Neutrophil (primary cell): Measurements from ENCODE around the gene PAX5.

Experiments
- H3K27ac ChIP-seq: fragments of 200-600 bp; sonication (generic); 2 replicates; pipeline ENCODE4 v1.5.1; 2016; ENCODE audit warnings: mild to moderate bottlenecking, moderate library complexity
- H3K27me3 ChIP-seq: fragments of 200-600 bp; sonication (generic); 2 replicates; pipeline ENCODE4 v1.6.0; 2016; ENCODE audit warnings: mild to moderate bottlenecking
- H3K36me3 ChIP-seq: fragments of 200-600 bp; sonication (generic); 2 replicates; pipeline ENCODE4 v1.5.1; 2017
- H3K4me1 ChIP-seq, 2 experiments: fragments of 200-600 bp in 1 of 2; sonication (generic) in 1 of 2; 1 replicate in 1 of 2; 2 replicates in 1 of 2; pipeline versions ENCODE4 v1.5.1 to v1.6.1; 2013 to 2016; ENCODE audit warnings: low read depth in 1 of 2, low read length in 1 of 2, mild to moderate bottlenecking in 1 of 2, moderate library complexity in 1 of 2; ENCODE audit not compliant: control insufficient read depth in 1 of 2, insufficient read depth in 1 of 2
- H3K4me3 ChIP-seq, 2 experiments: fragments of 200-600 bp in 1 of 2; sonication (generic) in 1 of 2; 1 replicate in 1 of 2; 2 replicates in 1 of 2; pipeline ENCODE4 v1.5.1; 2013 to 2016; ENCODE audit warnings: low read depth in 1 of 2, low read length in 1 of 2, mild to moderate bottlenecking in 1 of 2, moderate library complexity in 1 of 2
- H3K9me3 ChIP-seq: fragments of 200-600 bp; sonication (generic); 2 replicates; pipeline ENCODE4 v1.5.1; 2016
- TF ChIP-seq, protein P1 (sequence below): fragments of 200-600 bp; sonication (generic); IDR thresholded peaks from 2 replicates; pipeline ENCODE4 v1.5.1; 2016; ENCODE audit warnings: antibody characterized with exemption

PAX5 gene

DNA sequence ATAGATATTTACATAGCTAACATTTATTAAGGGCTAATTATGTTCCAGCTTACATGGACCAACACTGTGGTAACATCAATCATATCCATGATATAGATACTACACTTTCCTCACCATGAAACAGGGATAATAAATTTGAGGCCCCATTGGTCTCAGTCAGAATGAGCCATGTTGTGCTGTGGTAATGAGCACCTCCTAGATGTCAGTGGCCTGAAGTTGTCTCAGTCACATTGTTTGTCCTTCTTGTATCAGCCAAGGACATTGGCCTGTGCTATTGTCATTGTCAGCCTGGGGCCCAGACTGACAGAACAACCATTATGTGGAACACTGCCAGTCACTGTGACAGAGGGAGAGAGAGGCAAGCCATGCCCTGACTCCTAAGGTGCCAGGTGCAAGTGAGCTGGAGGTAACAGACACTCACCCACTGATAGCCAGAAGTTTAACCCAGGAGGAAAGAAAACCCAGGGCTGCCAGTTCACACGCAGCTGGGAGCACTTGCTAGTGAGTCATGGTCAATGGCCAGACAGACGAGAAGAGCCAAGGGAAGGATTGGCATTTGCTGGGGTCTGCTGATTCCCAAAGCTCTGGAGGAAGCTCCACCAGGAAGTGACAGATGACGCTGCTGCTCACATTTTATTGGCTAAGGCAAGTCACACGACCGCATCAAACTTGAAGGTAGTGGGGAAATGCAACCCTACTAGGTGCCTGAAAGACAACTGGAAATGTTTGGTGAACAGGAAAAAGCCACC is 237.2 kb downstream of the PAX5 start:
- H3K27ac ChIP-seq: no peak overlapping the region
- no peaks in the 10 kb centered on the region for H3K27me3 ChIP-seq
- no peaks in the 10 kb centered on the region for H3K4me1 ChIP-seq
- H3K4me3 ChIP-seq: no peak overlapping the region
- no peaks in the 10 kb centered on the region for H3K9me3 ChIP-seq
- TF ChIP-seq, protein P1, sequence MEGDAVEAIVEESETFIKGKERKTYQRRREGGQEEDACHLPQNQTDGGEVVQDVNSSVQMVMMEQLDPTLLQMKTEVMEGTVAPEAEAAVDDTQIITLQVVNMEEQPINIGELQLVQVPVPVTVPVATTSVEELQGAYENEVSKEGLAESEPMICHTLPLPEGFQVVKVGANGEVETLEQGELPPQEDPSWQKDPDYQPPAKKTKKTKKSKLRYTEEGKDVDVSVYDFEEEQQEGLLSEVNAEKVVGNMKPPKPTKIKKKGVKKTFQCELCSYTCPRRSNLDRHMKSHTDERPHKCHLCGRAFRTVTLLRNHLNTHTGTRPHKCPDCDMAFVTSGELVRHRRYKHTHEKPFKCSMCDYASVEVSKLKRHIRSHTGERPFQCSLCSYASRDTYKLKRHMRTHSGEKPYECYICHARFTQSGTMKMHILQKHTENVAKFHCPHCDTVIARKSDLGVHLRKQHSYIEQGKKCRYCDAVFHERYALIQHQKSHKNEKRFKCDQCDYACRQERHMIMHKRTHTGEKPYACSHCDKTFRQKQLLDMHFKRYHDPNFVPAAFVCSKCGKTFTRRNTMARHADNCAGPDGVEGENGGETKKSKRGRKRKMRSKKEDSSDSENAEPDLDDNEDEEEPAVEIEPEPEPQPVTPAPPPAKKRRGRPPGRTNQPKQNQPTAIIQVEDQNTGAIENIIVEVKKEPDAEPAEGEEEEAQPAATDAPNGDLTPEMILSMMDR: no peak
- H3K36me3 ChIP-seq: no peaks in the 10 kb centered on the region

DNA sequence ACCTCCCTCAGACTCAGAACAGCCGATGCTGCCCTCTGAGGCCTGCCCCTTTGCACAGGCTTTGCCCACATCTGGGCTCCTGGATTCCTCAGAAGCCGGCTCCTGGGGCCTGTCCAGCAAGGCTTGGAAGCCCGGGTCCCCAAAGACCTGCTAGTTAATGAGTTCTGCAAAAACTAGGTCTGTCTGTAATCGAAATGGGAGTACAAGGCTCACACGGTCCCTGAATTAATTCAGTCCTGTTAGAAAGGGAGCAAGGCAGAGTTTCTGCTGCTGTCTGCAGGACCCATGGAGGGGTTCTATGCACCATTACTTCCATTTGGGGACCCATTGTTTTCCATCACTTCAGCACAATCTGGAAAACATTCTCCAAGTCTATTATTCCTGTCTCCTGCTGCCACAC is 239.6 kb downstream of the PAX5 start:
- H3K4me3 ChIP-seq: no peak overlapping the region

DNA sequence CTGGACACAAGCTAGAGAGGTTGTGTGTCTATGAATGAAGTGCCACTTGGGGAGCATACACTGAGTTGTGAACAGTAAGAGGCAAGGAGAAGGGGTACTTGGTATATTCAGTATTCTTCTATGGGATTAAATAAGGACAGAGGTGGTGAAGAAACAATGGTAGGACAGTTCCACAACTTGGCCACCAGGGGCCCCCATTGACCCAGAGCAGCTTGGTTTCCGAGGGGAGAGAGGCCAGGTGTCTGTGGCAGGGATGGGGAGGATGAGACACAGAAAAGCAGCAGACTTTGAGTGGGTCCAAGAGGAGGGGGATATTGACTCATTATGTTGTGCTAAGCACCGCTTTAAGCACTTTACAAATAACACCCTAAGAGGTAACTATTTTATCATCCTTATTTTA is 240.8 kb downstream of the PAX5 start:
- Histone ChIP-seq H3K27me3 (peaks cover under 1% of the 10 kb centered on the region), H3K27ac (no peak overlapping the region), H3K4me1 (no peaks in the 10 kb centered on the region), H3K4me3 (no peak overlapping the region), H3K36me3 (no peaks in the 10 kb centered on the region), H3K9me3 (no peaks in the 10 kb centered on the region)
- TF ChIP-seq, protein P1: no peak

More for the DNA sequence above, 239.6 kb downstream of the PAX5 start:
- H3K9me3 ChIP-seq: no peaks in the 10 kb centered on the region
- H3K27ac ChIP-seq: no peak overlapping the region
- TF ChIP-seq, protein P1: no peak
- no peaks in the 10 kb centered on the region for H3K27me3 ChIP-seq
- H3K4me1 ChIP-seq: no peaks in the 10 kb centered on the region
- no peaks in the 10 kb centered on the region for H3K36me3 ChIP-seq

DNA sequence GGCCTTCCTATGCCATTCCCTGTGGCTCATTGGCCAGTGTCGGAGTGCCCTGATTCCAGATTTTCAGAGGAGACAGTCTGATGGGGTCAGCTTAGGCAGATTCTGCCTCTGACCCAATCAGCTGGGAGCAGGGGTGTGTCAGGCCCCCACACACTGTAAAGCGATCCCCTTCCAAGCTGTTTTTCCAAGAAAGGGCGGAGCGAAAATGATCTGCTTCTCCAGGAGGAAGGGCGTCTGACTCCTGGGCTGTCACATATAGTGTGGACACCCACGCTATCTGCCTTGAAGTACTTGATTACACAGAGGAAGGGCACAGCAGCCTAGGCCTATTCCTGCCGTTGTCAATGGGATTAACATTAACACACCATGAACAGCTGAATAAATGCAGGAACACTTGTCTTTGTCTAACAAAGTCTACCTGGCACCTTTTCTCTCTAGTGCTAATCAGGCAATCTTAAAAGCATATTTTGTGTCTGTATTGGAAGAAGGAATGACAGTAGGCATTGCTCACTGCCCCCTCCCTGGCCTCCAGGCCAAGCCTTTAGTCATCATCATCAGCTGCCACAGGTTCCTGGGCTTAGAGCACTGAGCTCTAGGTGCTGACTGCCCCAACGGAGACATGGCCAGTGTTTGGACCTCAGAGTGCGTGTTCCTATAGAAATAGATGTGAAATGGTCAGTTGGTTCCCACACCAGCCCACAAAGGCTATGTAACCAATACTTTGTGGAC is 242.7 kb downstream of the PAX5 start:
- H3K9me3 ChIP-seq: no peaks in the 10 kb centered on the region
- H3K36me3 ChIP-seq: no peaks in the 10 kb centered on the region
- TF ChIP-seq, protein P1: no peak
- no peaks in the 10 kb centered on the region for H3K4me1 ChIP-seq
- peaks cover 5% of the 10 kb centered on the region for H3K27me3 ChIP-seq
- H3K4me3 ChIP-seq: no peak overlapping the region
- H3K27ac ChIP-seq: no peak overlapping the region

DNA sequence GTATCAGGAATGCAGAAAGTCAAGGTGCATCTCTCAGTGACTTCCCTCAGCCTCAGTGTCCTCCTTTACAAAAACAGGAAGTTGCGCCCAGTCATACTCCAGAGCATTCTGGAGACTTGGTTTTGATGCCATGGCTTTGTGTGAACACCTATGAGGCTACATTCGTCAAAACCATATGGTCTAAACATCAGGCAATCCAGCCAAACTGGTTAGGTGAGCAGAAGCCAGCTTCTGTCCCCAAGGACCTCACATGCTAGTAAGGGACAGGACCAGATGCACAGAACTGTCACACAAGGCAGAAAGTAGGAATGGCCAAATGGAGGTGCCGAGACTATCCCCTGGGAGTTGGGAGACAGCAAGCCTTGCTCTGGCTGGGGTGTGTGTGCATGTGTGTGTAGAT is 244.2 kb downstream of the PAX5 start:
- no peaks in the 10 kb centered on the region for H3K4me1 ChIP-seq
- no peaks in the 10 kb centered on the region for H3K9me3 ChIP-seq
- H3K4me3 ChIP-seq: no peak overlapping the region
- TF ChIP-seq, protein P1: no peak
- H3K36me3 ChIP-seq: no peaks in the 10 kb centered on the region
- no peak overlapping the region for H3K27ac ChIP-seq
- peaks cover 5% of the 10 kb centered on the region for H3K27me3 ChIP-seq
